ENCODE data around the gene CDC42BPB. TPM values are rescaled to one million over a fixed set of nuclear protein-coding genes. Genes with fewer than 3 reads are reported as not detected.

CDC42BPB gene
- total and polyA plus RNA-seq, 2 of the 4 experiments (the other 2 are of a cell fraction), result 49.1 to 81.4 TPM

- Histone ChIP-seq H3K4me3 (ENCODE audit: insufficient read depth, low read depth, low read length) (no peak overlapping the region), H3K27ac (ENCODE audit: insufficient read depth, low read length) (no peak overlapping the region), H3K9ac (ENCODE audit: low read depth, low read length) (no peak overlapping the region), H2BK20ac (ENCODE audit: low read depth, low read length) (no peak overlapping the region), H3K27me3 (ENCODE audit: control insufficient read depth, insufficient read depth, low read length) (peaks cover 42% of the 10 kb centered on the region), H3K9me3 (ENCODE audit: control insufficient read depth, insufficient read depth, low read length) (0 out of 2 replicates have a peak, but pooled peaks cover 5% of the 10 kb centered on the region), H3K36me3 (ENCODE audit: control insufficient read depth, insufficient read depth, low read length) (peaks cover 22% of the 10 kb centered on the region), H2AK9ac (replicated peaks; ENCODE audit: low read depth, low read length, poor library complexity) (peak overlapping the region; percentile 78), H4K8ac (ENCODE audit: low read depth in 2 of 2, low read length in 2 of 2) (no peak overlapping the region), H2AK5ac (ENCODE audit: low read depth, low read length) (no peak overlapping the region; the same call in 1 of the 2 replicates), H3K23ac (ENCODE audit: low read depth, low read length) (no peak overlapping the region), H3K4ac (ENCODE audit: low read depth, low read length) (no peak overlapping the region), H2AFZ (replicated peaks; ENCODE audit: low read length, poor library complexity) (peak overlapping the region; percentile 51), H2BK15ac (ENCODE audit: low read depth, low read length) (no peak overlapping the region), H3K56ac (ENCODE audit: extremely low read depth, insufficient read depth, low read length) (no peak overlapping the region), H4K5ac (ENCODE audit: low read depth, low read length) (no peak overlapping the region), H4K20me1 (ENCODE audit: insufficient read depth, low read length) (peaks cover 14% of the 10 kb centered on the region), H3K4me1 (ENCODE audit: control insufficient read depth, insufficient read depth, low read length) (peaks cover 13% of the 10 kb centered on the region), H2BK120ac (ENCODE audit: low read depth, low read length) (no peak overlapping the region), H2BK5ac (ENCODE audit: low read depth, low read length, poor library complexity, severe bottlenecking) (no peak overlapping the region), H3K18ac (ENCODE audit: low read depth, low read length) (no peak overlapping the region), H3K79me1 (ENCODE audit: low read depth in 1 of 2, low read length in 2 of 2) (peaks cover 0 to 10% of the 10 kb centered on the region in 2 experiments; a peak in 2 of 4 replicates), H4K91ac (ENCODE audit: insufficient read depth, low read depth, low read length) (no peak overlapping the region), H3K4me2 (ENCODE audit: low read depth, low read length) (no peak overlapping the region), H3K9me1 (ENCODE audit: insufficient read depth, low read length) (0 out of 2 replicates have a peak, but pooled peaks cover 7% of the 10 kb centered on the region), H3K14ac (replicated peaks; ENCODE audit: low read depth, low read length) (no peak overlapping the region)
- CTCF ChIA-PET, result no interaction called here
- dilution Hi-C loops (cut with HindIII; ENCODE audit: low sequenced_read_pairs, unreplicated experiment) (no loop called here), in situ Hi-C loops (cut with MboI; ENCODE audit: low sequenced_read_pairs) (no loop called here), intact Hi-C loops (cut with micrococcal nuclease) (no loop called here)
- DNase-seq (peak; percentile 50), ATAC-seq (ENCODE audit: low read depth) (no peak)
- no peak for TF ChIP-seq SMC3 (IDR thresholded peaks at IDR 0.05; ENCODE audit: low read depth, low read length)
- no peak for TF ChIP-seq FOS (IDR thresholded peaks at IDR 0.05; ENCODE audit: low read depth, low read length)
- no peak for TF ChIP-seq MXI1 (IDR thresholded peaks at IDR 0.05; ENCODE audit: borderline replicate concordance, low read depth, low read length)
- TF ChIP-seq BHLHE40 (IDR thresholded peaks at IDR 0.05; ENCODE audit: low read depth, low read length), result peak; percentile 51; the same call in 1 of the 2 replicates
- no peak for TF ChIP-seq ELK1 (IDR thresholded peaks at IDR 0.05; ENCODE audit: borderline replicate concordance, low read depth, low read length)
- no peak for TF ChIP-seq RCOR1 (IDR thresholded peaks at IDR 0.05; ENCODE audit: insufficient replicate concordance, low read length)
- 83% methylated on average over 17 of the region's 34 CpGs; no CpG with 5 or more reads in 1 of the 2 experiments for WGBS, 2 experiments (ENCODE audit: extremely low coverage in 2 of 2, insufficient read length in 1 of 2)
- no TSS peak for BruUV-seq (replicated peaks)
- POLR2A ChIA-PET (ENCODE audit: unreplicated experiment), result no interaction called here
Observed at GRCh38 chr14:102930753-102931579, 126.4 kb downstream of the CDC42BPB start.
